ENCODE results near the gene ADK. TPM values are rescaled to one million over a fixed set of nuclear protein-coding genes. Genes with fewer than 3 reads are reported as not detected.

Gene ADK
- total RNA-seq, 1 experiment from 2014 or later = 159 TPM

GRCh38 chr10:74433993-74434392, 283.0 kb downstream of the ADK start:
- no peak overlapping the region for H3K27ac ChIP-seq
- no peaks in the 10 kb centered on the region for H3K27me3 ChIP-seq (ENCODE audit: insufficient read depth, low read depth)
- no peak for DNase-seq
- no peak overlapping the region for H2AFZ ChIP-seq
- H3K79me2 ChIP-seq (ENCODE audit: low read depth) = no peaks in the 10 kb centered on the region
- no peaks in the 10 kb centered on the region; the same call in 1 of the 2 replicates for H3K9me2 ChIP-seq (ENCODE audit: insufficient read depth)
- H3K4me3 ChIP-seq = no peak overlapping the region
- BruUV-seq (replicated peaks) = no TSS peak
- no peak overlapping the region for H3K4me2 ChIP-seq
- no peaks in the 10 kb centered on the region for H3K36me3 ChIP-seq (ENCODE audit: low read depth)
- H3K9me3 ChIP-seq (ENCODE audit: insufficient read depth, low read depth) = no peaks in the 10 kb centered on the region
- CTCF ChIA-PET = interaction anchor here (0.6 kb wide), 1 partner anchor 223 kb away, joined by 3 read pairs; no protein-coding TSS in a partner anchor
- intact Hi-C loops (cut with micrococcal nuclease; ENCODE audit: unreplicated experiment) = no loop called here
- H3F3A ChIP-seq (ENCODE audit: insufficient read depth, low read depth) = peaks cover 8% of the 10 kb centered on the region
- TF ChIP-seq CTCF (conservative IDR thresholded peaks at IDR 0.05) = no peak
- TF ChIP-seq EZH2 (IDR thresholded peaks at IDR 0.05; ENCODE audit: low read depth) = no peak
- peaks cover 3% of the 10 kb centered on the region; the same call in 1 of the 2 replicates for H4K20me1 ChIP-seq (ENCODE audit: insufficient read depth)
- H3K4me1 ChIP-seq (replicated peaks; ENCODE audit: insufficient read depth) = no peaks in the 10 kb centered on the region
- POLR2A ChIA-PET (ENCODE audit: unreplicated experiment) = no interaction called here

- H3F3A ChIP-seq (ENCODE audit: insufficient read depth, low read depth) = peaks cover 10% of the 10 kb centered on the region
- no peak overlapping the region for H2AFZ ChIP-seq
- ChIA-PET CTCF (interaction anchor here (0.6 kb wide), 1 partner anchor 224 kb away, joined by 3 read pairs; no protein-coding TSS in a partner anchor), POLR2A (ENCODE audit: unreplicated experiment) (no interaction called here)
- H3K27me3 ChIP-seq (ENCODE audit: insufficient read depth, low read depth) = no peaks in the 10 kb centered on the region
- intact Hi-C loops (cut with micrococcal nuclease; ENCODE audit: unreplicated experiment) = no loop called here
- DNase-seq = no peak
- no peaks in the 10 kb centered on the region for H3K4me1 ChIP-seq (replicated peaks; ENCODE audit: insufficient read depth)
- H3K4me2 ChIP-seq = no peak overlapping the region
- BruUV-seq (replicated peaks) = no TSS peak
- no peak overlapping the region for H3K4me3 ChIP-seq
- H3K36me3 ChIP-seq (ENCODE audit: low read depth) = no peaks in the 10 kb centered on the region
- no peaks in the 10 kb centered on the region for H3K9me3 ChIP-seq (ENCODE audit: insufficient read depth, low read depth)
- no peaks in the 10 kb centered on the region for H3K9me2 ChIP-seq (ENCODE audit: insufficient read depth)
- H4K20me1 ChIP-seq (ENCODE audit: insufficient read depth) = peaks cover 3% of the 10 kb centered on the region; the same call in 1 of the 2 replicates
- TF ChIP-seq EZH2 (IDR thresholded peaks at IDR 0.05; ENCODE audit: low read depth) = no peak
- no peak for TF ChIP-seq CTCF (conservative IDR thresholded peaks at IDR 0.05)
- no peak overlapping the region for H3K27ac ChIP-seq
- no peaks in the 10 kb centered on the region for H3K79me2 ChIP-seq (ENCODE audit: low read depth)
Observed at GRCh38 chr10:74434547-74434946, 283.5 kb downstream of the ADK start.

DNA sequence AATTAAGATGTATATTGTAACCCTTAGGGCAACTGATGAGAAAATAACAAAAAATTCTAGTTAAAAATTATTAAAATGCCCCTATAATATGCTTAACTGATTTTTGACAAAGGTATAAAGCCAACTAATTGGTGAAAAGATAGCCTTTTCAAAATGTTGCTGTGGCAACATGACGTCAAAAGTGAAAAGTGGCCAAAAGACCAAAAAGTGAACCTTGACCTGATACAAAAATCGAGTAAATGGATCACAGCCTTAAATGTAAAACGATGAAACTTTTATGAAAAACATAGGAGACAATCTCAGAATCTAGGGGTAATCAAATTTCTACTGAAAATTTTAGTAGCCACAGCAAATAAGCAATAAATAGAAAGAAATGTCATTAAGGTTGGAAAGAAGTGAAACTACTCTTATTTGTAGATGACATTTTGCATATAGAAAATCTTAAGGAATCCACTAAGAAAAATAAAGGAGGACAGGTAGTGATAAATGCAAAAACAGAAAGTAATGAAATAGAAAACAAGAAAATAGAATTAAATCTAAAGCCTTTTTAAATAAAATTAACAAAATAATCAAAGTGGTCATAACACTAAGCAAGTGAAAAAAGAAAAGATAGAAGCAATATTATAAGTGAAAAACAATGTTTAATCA, 285.6 kb downstream of the ADK start:
- Histone ChIP-seq H3K9me3 (ENCODE audit: insufficient read depth, low read depth) (no peaks in the 10 kb centered on the region), H3K4me3 (no peak overlapping the region), H2AFZ (no peak overlapping the region), H3K27me3 (ENCODE audit: insufficient read depth, low read depth) (no peaks in the 10 kb centered on the region), H3K4me2 (no peak overlapping the region), H3K27ac (no peak overlapping the region), H3K79me2 (ENCODE audit: low read depth) (no peaks in the 10 kb centered on the region), H3K9me2 (ENCODE audit: insufficient read depth) (no peaks in the 10 kb centered on the region), H3K36me3 (ENCODE audit: low read depth) (no peaks in the 10 kb centered on the region), H4K20me1 (ENCODE audit: insufficient read depth) (peaks cover 3% of the 10 kb centered on the region; the same call in 1 of the 2 replicates), H3K4me1 (replicated peaks; ENCODE audit: insufficient read depth) (no peaks in the 10 kb centered on the region), H3F3A (ENCODE audit: insufficient read depth, low read depth) (peaks cover 9% of the 10 kb centered on the region; the same call in 1 of the 2 replicates)
- ChIA-PET POLR2A (ENCODE audit: unreplicated experiment) (no interaction called here), CTCF (no interaction called here)
- TF ChIP-seq EZH2 (IDR thresholded peaks at IDR 0.05; ENCODE audit: low read depth) = no peak
- no peak for TF ChIP-seq CTCF (conservative IDR thresholded peaks at IDR 0.05)
- intact Hi-C loops (cut with micrococcal nuclease; ENCODE audit: unreplicated experiment) = no loop called here
- no peak for DNase-seq
- no TSS peak for BruUV-seq (replicated peaks)
